Measurements from ENCODE around the gene PEX1. TPM values are rescaled to one million over a fixed set of nuclear protein-coding genes. Genes with fewer than 3 reads are reported as not detected.

Gene PEX1
- total and polyA plus RNA-seq, 8 donors = 2.0 to 50.3 (median 11.8) TPM

- Histone ChIP-seq H3K4me3 (no peak overlapping the region), H3K36me3 (peaks cover 0 to 36% (median 32%) of the 10 kb centered on the region in 4 donors), H3K27me3 (no peaks in the 10 kb centered on the region), H3K9me3 (no peaks in the 10 kb centered on the region), H3K27ac (no peak overlapping the region), H3K4me1 (no peaks in the 10 kb centered on the region)
- intact Hi-C loops (cut with DNase I; ENCODE audit: low total_unique reads) = no loop called here
- WGBS, 5 donors = 63 to 89% (median 80%) methylated on average over 2 of the region's 2 CpGs
- TF ChIP-seq CTCF (IDR thresholded peaks at IDR 0.05) = no peak
- TF ChIP-seq POLR2AphosphoS5 (IDR thresholded peaks at IDR 0.05) = no peak
- no peak for DNase-seq
Observed at GRCh38 chr7:92466682-92467081, 61.6 kb downstream of the PEX1 start.

GRCh38 chr7:92464515-92464914, 63.8 kb downstream of the PEX1 start:
- Histone ChIP-seq H3K4me3 (no peak overlapping the region), H3K27ac (no peak overlapping the region), H3K36me3 (peaks cover 0 to 25% (median 23%) of the 10 kb centered on the region in 4 donors), H3K27me3 (no peaks in the 10 kb centered on the region), H3K4me1 (peaks cover 0 to 5% (median 2%) of the 10 kb centered on the region in 4 donors), H3K9me3 (no peaks in the 10 kb centered on the region)
- intact Hi-C loops (cut with DNase I; ENCODE audit: low total_unique reads) = no loop called here
- DNase-seq = peak in 1 of 2 donors; percentile 7
- TF ChIP-seq CTCF (IDR thresholded peaks at IDR 0.05) (no peak), POLR2AphosphoS5 (IDR thresholded peaks at IDR 0.05) (no peak), POLR2A (IDR thresholded peaks at IDR 0.05) (no peak), EP300 (IDR thresholded peaks at IDR 0.05) (no peak)
- WGBS, 5 donors = 81 to 92% (median 85%) methylated on average over 3 of the region's 3 CpGs

- TF ChIP-seq EP300 (IDR thresholded peaks at IDR 0.05) = no peak
- H3K36me3 ChIP-seq = peaks cover 0 to 34% (median 25%) of the 10 kb centered on the region in 4 donors
- 91 to 98% (median 94%) methylated on average over 3 of the region's 3 CpGs for WGBS, 5 donors
- intact Hi-C loops (cut with DNase I; ENCODE audit: low total_unique reads) = no loop called here
- DNase-seq = no peak
- no peaks in the 10 kb centered on the region for H3K27me3 ChIP-seq
- no peaks in the 10 kb centered on the region for H3K9me3 ChIP-seq
- H3K4me3 ChIP-seq = no peak overlapping the region
- no peak overlapping the region for H3K27ac ChIP-seq
- H3K4me1 ChIP-seq = peaks cover 0 to 5% (median 2%) of the 10 kb centered on the region in 4 donors
Observed at GRCh38 chr7:92462560-92462959, 65.8 kb downstream of the PEX1 start.

- WGBS, 5 donors = 39 to 54% (median 52%) methylated on average over 8 of the region's 8 CpGs
- Histone ChIP-seq H3K36me3 (peaks cover 6 to 40% (median 36%) of the 10 kb centered on the region in 4 donors), H3K4me3 (no peak overlapping the region), H3K9me3 (no peaks in the 10 kb centered on the region), H3K27me3 (no peaks in the 10 kb centered on the region), H3K4me1 (peaks cover 0 to 5% (median 2%) of the 10 kb centered on the region in 4 donors), H3K27ac (peak overlapping the region in 1 of 5 donors; percentile 10)
- TF ChIP-seq CTCF (IDR thresholded peaks at IDR 0.05) (peak in 5 of 7 experiments; percentile 45 to 56 (median 55)), POLR2AphosphoS5 (IDR thresholded peaks at IDR 0.05) (no peak)
- intact Hi-C loops (cut with DNase I; ENCODE audit: low total_unique reads) = no loop called here
- DNase-seq = peak in 1 of 2 donors; percentile 65
Observed at GRCh38 chr7:92461027-92462003, 67.0 kb downstream of the PEX1 start.

- TF ChIP-seq CTCF (IDR thresholded peaks at IDR 0.05) (no peak), EP300 (IDR thresholded peaks at IDR 0.05) (no peak)
- Histone ChIP-seq H3K9me3 (no peaks in the 10 kb centered on the region), H3K4me1 (peaks cover 0 to 5% (median 2%) of the 10 kb centered on the region in 4 donors), H3K27ac (no peak overlapping the region), H3K4me3 (no peak overlapping the region), H3K36me3 (peaks cover 9 to 46% (median 42%) of the 10 kb centered on the region in 4 donors), H3K27me3 (no peaks in the 10 kb centered on the region)
- no peak for DNase-seq
- intact Hi-C loops (cut with DNase I; ENCODE audit: low total_unique reads) = no loop called here
- WGBS, 5 donors = 73 to 84% (median 75%) methylated on average over 4 of the region's 4 CpGs
Observed at GRCh38 chr7:92460510-92460909, 67.8 kb downstream of the PEX1 start.
